DND-41 (cell line): ENCODE data around the gene LMAN2.

Experiments
- CTCF ChIP-seq: IDR thresholded peaks from 2 replicates; pipeline ENCODE4 v1.5.1; 2012; ENCODE audit warnings: borderline replicate concordance, low read length, moderate library complexity, mild to moderate bottlenecking; ENCODE audit not compliant: poor library complexity, severe bottlenecking; ENCODE audit errors: extremely low read depth
- EZH2 ChIP-seq: IDR thresholded peaks from 3 replicates; pipeline ENCODE4 v1.6.1; 2012; ENCODE audit warnings: borderline replicate concordance, low read depth, mild to moderate bottlenecking, moderate library complexity, low read length, inconsistent platforms; ENCODE audit not compliant: severe bottlenecking

DNA sequence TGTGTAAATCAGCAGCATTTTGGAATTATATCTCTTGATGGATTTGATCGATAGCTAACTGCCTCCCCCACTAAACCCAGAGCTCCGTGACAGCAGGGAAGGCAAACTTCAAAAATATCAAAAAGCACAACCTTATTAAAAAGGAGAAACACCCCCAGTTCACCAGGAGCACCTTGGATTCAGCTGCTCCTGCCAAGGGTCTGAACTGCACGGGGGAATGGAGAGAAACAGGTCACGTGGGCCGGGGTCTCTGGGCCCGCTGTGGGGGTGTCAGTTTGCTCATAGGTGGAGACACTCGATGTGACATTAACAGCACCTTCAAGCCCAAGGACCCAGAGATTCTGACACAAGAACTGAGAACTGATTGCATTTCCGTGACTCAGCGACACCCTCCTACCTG, 31.7 kb upstream of the LMAN2 start:
- TF ChIP-seq CTCF (no peak), EZH2 (no peak)
